Epithelial cell of umbilical artery (primary cell): ENCODE data around the gene MRFAP1. TPM values are rescaled to one million over a fixed set of nuclear protein-coding genes. Genes with fewer than 3 reads are reported as not detected.

Experiments
- total RNA-seq: library from RNA; depleted of rRNA; stranded (reverse); fragments of >200 nt; gene quantifications from 2 replicates; pipeline ENCODE4 v1.2.3, GENCODE V29; 2014

The MRFAP1 gene
- total RNA-seq: 125 and 134 TPM in 2 replicates

GRCh38 chr4:6640292-6641163 is at the start of gene MRFAP1:
Gene MRFAP1, plus strand, starts transcription at chr4:6640685. Its CDS starts 178 bp downstream, at chr4:6640863.

Other genes starting within 250 kb of the MRFAP1 start
- not detected in 2 replicates for gene PPP2R2C, start 168.1 kb upstream of the MRFAP1 start, total RNA-seq
- gene MAN2B2, start 65.5 kb upstream of the MRFAP1 start, total RNA-seq: 6.1 and 7.5 TPM in 2 replicates
- gene S100P, start 53.2 kb downstream of the MRFAP1 start, total RNA-seq: not detected in 2 replicates
- 57.2 and 80.1 TPM in 2 replicates for gene MRFAP1L1, start 69.2 kb downstream of the MRFAP1 start, total RNA-seq
- gene BLOC1S4, start 75.5 kb downstream of the MRFAP1 start, total RNA-seq: 14.9 and 21.1 TPM in 2 replicates
- gene KIAA0232, start 142.0 kb downstream of the MRFAP1 start, total RNA-seq: 17.9 and 33.6 TPM in 2 replicates